ENCODE data around the gene CACTIN.

DNA sequence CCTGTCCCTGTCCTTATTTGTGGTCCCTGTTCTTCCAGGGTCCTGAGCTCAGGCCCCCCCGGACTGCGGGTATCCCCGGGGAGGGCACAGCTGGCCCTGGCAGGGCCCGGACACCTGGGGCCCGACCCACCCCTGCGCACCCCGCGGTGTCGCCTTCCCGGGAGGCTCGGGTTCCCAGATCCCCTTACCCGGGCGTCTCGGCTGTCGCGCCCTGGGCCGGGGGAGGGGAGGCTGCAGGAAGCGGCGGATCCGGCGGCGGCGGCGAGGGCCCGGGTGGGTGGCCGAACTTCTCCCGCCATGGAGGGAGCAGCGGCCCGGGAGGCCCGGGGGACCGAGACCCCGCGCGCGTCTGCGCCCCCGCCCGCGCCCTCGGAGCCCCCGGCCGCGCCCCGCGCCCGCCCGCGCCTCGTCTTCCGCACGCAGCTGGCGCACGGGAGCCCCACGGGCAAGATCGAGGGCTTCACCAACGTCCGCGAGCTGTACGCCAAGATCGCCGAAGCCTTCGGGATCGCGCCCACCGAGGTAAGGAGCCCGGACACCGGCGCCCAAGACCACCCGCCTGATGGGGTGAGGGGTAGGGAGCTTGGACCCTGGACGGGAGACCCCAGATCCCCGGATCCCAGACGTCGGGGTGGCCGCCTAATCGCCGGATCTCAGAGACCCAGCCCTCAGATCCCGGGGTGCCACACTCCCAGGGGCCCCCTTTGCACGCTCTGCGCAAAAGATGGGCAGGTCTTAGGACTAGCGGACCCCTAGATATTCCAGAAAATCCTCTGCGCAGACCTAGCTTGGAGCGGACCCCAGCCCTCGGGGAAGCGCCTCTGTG lies 41.1 kb downstream of the CACTIN start, which contains the start of gene GIPC3:
- TF ChIP-seq, protein P1, sequence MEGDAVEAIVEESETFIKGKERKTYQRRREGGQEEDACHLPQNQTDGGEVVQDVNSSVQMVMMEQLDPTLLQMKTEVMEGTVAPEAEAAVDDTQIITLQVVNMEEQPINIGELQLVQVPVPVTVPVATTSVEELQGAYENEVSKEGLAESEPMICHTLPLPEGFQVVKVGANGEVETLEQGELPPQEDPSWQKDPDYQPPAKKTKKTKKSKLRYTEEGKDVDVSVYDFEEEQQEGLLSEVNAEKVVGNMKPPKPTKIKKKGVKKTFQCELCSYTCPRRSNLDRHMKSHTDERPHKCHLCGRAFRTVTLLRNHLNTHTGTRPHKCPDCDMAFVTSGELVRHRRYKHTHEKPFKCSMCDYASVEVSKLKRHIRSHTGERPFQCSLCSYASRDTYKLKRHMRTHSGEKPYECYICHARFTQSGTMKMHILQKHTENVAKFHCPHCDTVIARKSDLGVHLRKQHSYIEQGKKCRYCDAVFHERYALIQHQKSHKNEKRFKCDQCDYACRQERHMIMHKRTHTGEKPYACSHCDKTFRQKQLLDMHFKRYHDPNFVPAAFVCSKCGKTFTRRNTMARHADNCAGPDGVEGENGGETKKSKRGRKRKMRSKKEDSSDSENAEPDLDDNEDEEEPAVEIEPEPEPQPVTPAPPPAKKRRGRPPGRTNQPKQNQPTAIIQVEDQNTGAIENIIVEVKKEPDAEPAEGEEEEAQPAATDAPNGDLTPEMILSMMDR (IDR thresholded peaks at IDR 0.05; ENCODE audit: low read length), result no peak
- TF ChIP-seq EZH2 (optimal IDR thresholded peaks at IDR 0.05; ENCODE audit: low read depth, low read length), result no peak
- no peak for TF ChIP-seq EZH2phosphoT487 (IDR thresholded peaks at IDR 0.05; ENCODE audit: low read length)
